GM20000 (cell line): ENCODE results near the gene CDC14A.
A peak's percentile ranks its signal among the peaks of the same experiment; 100 is the strongest.

Experiments
- DNase-seq: peaks from one replicate; pipeline ENCODE4 v3.0.0; 2012; ENCODE audit warnings: low spot score
- CTCF ChIP-seq: IDR thresholded peaks from 2 replicates; pipeline ENCODE4 v1.5.1; 2012; ENCODE audit warnings: mild to moderate bottlenecking, control low read depth; ENCODE audit errors: extremely low read depth, missing control alignments

CDC14A gene

GRCh38 chr1:100462326-100463025 lies 110.2 kb downstream of the CDC14A start:
- no peak for TF ChIP-seq CTCF
- DNase-seq: no peak

- peak; percentile 61 for TF ChIP-seq CTCF
- peak; percentile 57 for DNase-seq
Observed at GRCh38 chr1:100463791-100464424, 111.6 kb downstream of the CDC14A start.

GRCh38 chr1:100469578-100469977 lies 117.3 kb downstream of the CDC14A start:
- no peak for DNase-seq
- no peak for TF ChIP-seq CTCF

GRCh38 chr1:100474834-100475233 lies 122.5 kb downstream of the CDC14A start:
- DNase-seq: no peak
- no peak for TF ChIP-seq CTCF

- TF ChIP-seq CTCF: no peak
Observed at GRCh38 chr1:100476735-100477290, 124.5 kb downstream of the CDC14A start.

GRCh38 chr1:100478816-100479215 lies 126.5 kb downstream of the CDC14A start:
- no peak for TF ChIP-seq CTCF
- no peak for DNase-seq

More at GRCh38 chr1:100476735-100477290, 124.5 kb downstream of the CDC14A start:
- no peak for DNase-seq

GRCh38 chr1:100479620-100480338 lies 127.5 kb downstream of the CDC14A start:
- TF ChIP-seq CTCF: no peak
- no peak for DNase-seq
